ENCODE results near the gene DUSP1.

DNA sequence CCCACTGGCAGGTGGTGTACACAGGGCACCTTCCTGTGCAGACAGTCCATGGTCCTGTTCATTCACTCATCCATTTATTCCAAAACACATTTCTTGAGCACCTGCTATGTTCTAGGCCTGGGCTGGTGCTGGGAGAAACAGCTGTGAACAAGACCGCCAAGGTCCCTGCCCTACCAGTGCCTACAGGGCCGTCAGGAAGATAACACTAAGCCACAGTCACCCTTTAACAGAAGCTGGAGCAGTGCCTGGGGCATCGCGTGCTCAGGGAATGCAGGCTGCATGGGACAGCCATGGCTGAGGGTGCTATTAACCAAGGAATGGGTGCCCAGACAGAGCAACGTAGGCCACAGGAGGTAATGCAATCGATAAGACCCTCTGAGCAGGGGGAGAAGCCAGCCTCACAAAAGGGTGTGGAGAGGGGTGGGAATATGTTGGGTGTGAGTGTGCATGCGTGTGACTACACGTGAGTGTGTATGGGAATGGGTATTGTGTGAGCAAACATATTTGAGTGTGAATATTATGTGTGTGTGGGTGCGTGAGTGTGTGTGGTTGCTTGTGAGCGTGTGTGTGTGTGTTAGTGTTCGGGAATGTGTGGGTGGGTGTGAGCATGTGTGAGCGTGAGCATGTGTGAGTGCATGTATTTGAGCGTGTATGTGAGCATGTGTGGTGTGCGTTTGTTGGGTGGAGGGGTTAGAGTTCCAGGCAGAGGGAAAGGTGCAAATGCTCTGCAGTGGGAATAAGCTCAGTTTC is 19.1 kb downstream of the DUSP1 start:
- TF ChIP-seq EP300 (IDR thresholded peaks at IDR 0.05) = no peak
- TF ChIP-seq, protein P1, sequence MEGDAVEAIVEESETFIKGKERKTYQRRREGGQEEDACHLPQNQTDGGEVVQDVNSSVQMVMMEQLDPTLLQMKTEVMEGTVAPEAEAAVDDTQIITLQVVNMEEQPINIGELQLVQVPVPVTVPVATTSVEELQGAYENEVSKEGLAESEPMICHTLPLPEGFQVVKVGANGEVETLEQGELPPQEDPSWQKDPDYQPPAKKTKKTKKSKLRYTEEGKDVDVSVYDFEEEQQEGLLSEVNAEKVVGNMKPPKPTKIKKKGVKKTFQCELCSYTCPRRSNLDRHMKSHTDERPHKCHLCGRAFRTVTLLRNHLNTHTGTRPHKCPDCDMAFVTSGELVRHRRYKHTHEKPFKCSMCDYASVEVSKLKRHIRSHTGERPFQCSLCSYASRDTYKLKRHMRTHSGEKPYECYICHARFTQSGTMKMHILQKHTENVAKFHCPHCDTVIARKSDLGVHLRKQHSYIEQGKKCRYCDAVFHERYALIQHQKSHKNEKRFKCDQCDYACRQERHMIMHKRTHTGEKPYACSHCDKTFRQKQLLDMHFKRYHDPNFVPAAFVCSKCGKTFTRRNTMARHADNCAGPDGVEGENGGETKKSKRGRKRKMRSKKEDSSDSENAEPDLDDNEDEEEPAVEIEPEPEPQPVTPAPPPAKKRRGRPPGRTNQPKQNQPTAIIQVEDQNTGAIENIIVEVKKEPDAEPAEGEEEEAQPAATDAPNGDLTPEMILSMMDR (IDR thresholded peaks at IDR 0.05) = no peak

All from gastroesophageal sphincter (tissue), 3 donors.